GM12878 (cell line): ENCODE data around the gene TBC1D32. TPM values are rescaled to one million over a fixed set of nuclear protein-coding genes. Genes with fewer than 3 reads are reported as not detected.
A peak's percentile ranks its signal among the peaks of the same experiment; 100 is the strongest.

Experiments
- ATAC-seq: fragments of 200-7000 bp; cut with Tn5 transposase; 3 replicates; pipeline ENCODE4 v1.9.1; 2020; ENCODE audit warnings: mild to moderate bottlenecking, moderate library complexity
- Bru-seq: library from RNA; stranded (reverse); fragments of 400-500 nt; gene quantifications from one replicate; lab custom pipeline; 2021; lab: Mats Ljungman, UMichigan
- BruChase-seq, 2 experiments: library from RNA; stranded (reverse); fragments of 400-500 nt; gene quantifications; one replicate each; lab custom pipeline; 2021; lab: Mats Ljungman, UMichigan
- BruUV-seq: library from RNA; stranded (reverse); fragments of 400-500 nt; replicated peaks from 2 replicates; lab custom pipeline; 2021; lab: Mats Ljungman, UMichigan
- CTCF ChIA-PET: fragments of 300-600 bp; sonication (Branson Sonifier 250); formaldehyde crosslinking; extraction: SDS; loops from one replicate; lab custom pipeline; 2021; ENCODE audit warnings: inconsistent platforms; lab: Yijun Ruan, JAX
- POLR2A ChIA-PET: fragments of 350-600 bp; formaldehyde crosslinking; extraction: SDS; loops from one replicate; lab custom pipeline; 2021; ENCODE audit warnings: inconsistent platforms; lab: Charles Lee
- RAD21 ChIA-PET: fragments of 300-600 bp; sonication (Branson Sonifier 250); formaldehyde crosslinking; loops from one replicate; lab custom pipeline; 2023; ENCODE audit warnings: antibody characterized with exemption; ENCODE audit not compliant: unreplicated experiment; lab: Charles Lee
- SMC1A ChIA-PET: fragments of 300-600 bp; sonication (Branson Sonifier 250); formaldehyde crosslinking; loops from one replicate; lab custom pipeline; 2023; ENCODE audit not compliant: unreplicated experiment, uncharacterized antibody; lab: Charles Lee
- DNase-seq: peaks from one replicate; pipeline ENCODE4 v3.0.0-alpha.2; 2011; ENCODE audit warnings: low read depth, low spot score
- FAIRE-seq: peaks from 3 replicates; lab custom pipeline; 2011; peaks lifted over from hg19 to GRCh38; lab: Jason Lieb, UNC
- H2AFZ ChIP-seq: 2 replicates; pipeline ENCODE4 v1.6.0; 2011; ENCODE audit warnings: low read depth, low read length, control low read depth; ENCODE audit not compliant: control insufficient read depth
- H3K27ac ChIP-seq: 2 replicates; pipeline ENCODE4 v1.5.1; 2011; ENCODE audit warnings: control low read depth; ENCODE audit not compliant: control insufficient read depth, insufficient read depth
- H3K27me3 ChIP-seq, 2 experiments: replicated peaks in 1 of 2; 2 replicates each; pipeline versions ENCODE4 v1.6.0 to v1.6.1; 2011; ENCODE audit warnings: low read length in 1 of 2; ENCODE audit not compliant: control insufficient read depth in 2 of 2, insufficient read depth in 2 of 2
- H3K36me3 ChIP-seq, 2 experiments: 2 replicates each; pipeline ENCODE4 v1.5.1; 2011; ENCODE audit warnings: low read length in 1 of 2; ENCODE audit not compliant: control insufficient read depth in 2 of 2, insufficient read depth in 2 of 2
- H3K4me1 ChIP-seq: 2 replicates; pipeline ENCODE4 v1.6.1; 2011; ENCODE audit warnings: mild to moderate bottlenecking, low read length, moderate library complexity, mixed read lengths; ENCODE audit not compliant: control insufficient read depth, insufficient read depth
- H3K4me2 ChIP-seq: 2 replicates; pipeline ENCODE4 v1.6.0; 2011; ENCODE audit warnings: control low read depth; ENCODE audit not compliant: control insufficient read depth, insufficient read depth
- H3K4me3 ChIP-seq: fragments of 200-600 bp; sonication (generic); 2 replicates; pipeline ENCODE4 v1.5.1; 2016
- H3K79me2 ChIP-seq: 2 replicates; pipeline ENCODE4 v1.6.0; 2011; ENCODE audit warnings: low read length; ENCODE audit not compliant: control insufficient read depth, insufficient read depth
- H3K9ac ChIP-seq: 2 replicates; pipeline ENCODE4 v1.8.0; 2011; ENCODE audit warnings: low read length, control low read depth, mixed read lengths; ENCODE audit not compliant: control insufficient read depth, insufficient read depth
- H3K9me3 ChIP-seq: replicated peaks from 3 replicates; pipeline ENCODE4 v1.5.1; 2011; ENCODE audit warnings: mild to moderate bottlenecking, low read length; ENCODE audit not compliant: control insufficient read depth, insufficient read depth
- H4K20me1 ChIP-seq: 2 replicates; pipeline ENCODE4 v1.6.0; 2011; ENCODE audit not compliant: control insufficient read depth, insufficient read depth
- BCL3 ChIP-seq: IDR thresholded peaks from 2 replicates; pipeline ENCODE4 v1.6.1; 2011; ENCODE audit warnings: borderline replicate concordance, low read depth, mild to moderate bottlenecking, moderate library complexity, low read length; ENCODE audit not compliant: insufficient read depth, poor library complexity, severe bottlenecking
- BHLHE40 ChIP-seq, 2 experiments: fragments of 450-650 bp in 1 of 2; IDR thresholded peaks; 2 replicates each; pipeline ENCODE4 v1.6.1; 2011 to 2017; ENCODE audit warnings: low read depth in 2 of 2, borderline replicate concordance in 1 of 2, improper control_type of control experiment in 1 of 2, low read length in 1 of 2, mild to moderate bottlenecking in 1 of 2
- CHD1 ChIP-seq: IDR thresholded peaks from 2 replicates; pipeline ENCODE4 v1.6.1; 2012; ENCODE audit warnings: low read depth, low read length, improper control_type of control experiment
- E2F4 ChIP-seq: IDR thresholded peaks from 2 replicates; pipeline ENCODE4 v1.6.1; 2012; ENCODE audit warnings: low read depth, low read length, improper control_type of control experiment
- FOXM1 ChIP-seq: IDR thresholded peaks from 2 replicates; pipeline ENCODE4 v1.6.1; 2012; ENCODE audit warnings: low read depth, mild to moderate bottlenecking, inconsistent platforms, low read length, moderate library complexity
- KAT2A ChIP-seq: conservative IDR thresholded peaks from 2 replicates; pipeline ENCODE4 v1.6.1; 2011; ENCODE audit warnings: low read depth, low read length; ENCODE audit not compliant: control insufficient read depth
- POLR2A ChIP-seq: IDR thresholded peaks from 2 replicates; pipeline ENCODE4 v1.6.1; 2011; ENCODE audit warnings: low read depth, mild to moderate bottlenecking, low read length
- POLR2AphosphoS2 ChIP-seq: IDR thresholded peaks from 2 replicates; pipeline ENCODE4 v1.6.1; 2011; ENCODE audit warnings: low read depth, mild to moderate bottlenecking, low read length, improper control_type of control experiment, moderate library complexity
- RAD21 ChIP-seq: IDR thresholded peaks from 2 replicates; pipeline ENCODE4 v1.6.1; 2011; ENCODE audit warnings: mild to moderate bottlenecking, low read depth, low read length, moderate library complexity; ENCODE audit not compliant: insufficient read depth
- SIN3A ChIP-seq: IDR thresholded peaks from 2 replicates; pipeline ENCODE4 v1.6.1; 2012; ENCODE audit warnings: low read depth, low read length, improper control_type of control experiment
- ZNF274 ChIP-seq: IDR thresholded peaks from one replicate; pipeline ENCODE4 v1.8.0; 2011; ENCODE audit not compliant: insufficient read length, insufficient read depth
- WGBS: methylation state at CpG from one replicate; pipeline ENCODE4 v1.1.6; 2016; ENCODE audit warnings: low lambda C conversion rate; ENCODE audit not compliant: insufficient replicate concordance, insufficient coverage; ENCODE audit errors: missing lambda C conversion rate; 5-methylcytosine and 5-hydroxymethylcytosine counted together
- in situ Hi-C: fragments of 300-500 bp; cut with MboI; formaldehyde crosslinking; loops from 9 replicates; pipeline ENCODE4 v1.14.3; 2018; ENCODE audit warnings: mixed read lengths
- intact Hi-C: fragments of 100-400 bp; cut with micrococcal nuclease; formaldehyde crosslinking; loops from one replicate; pipeline ENCODE4 v1.14.2; 2022; ENCODE audit not compliant: unreplicated experiment
- long read RNA-seq, 2 experiments: library from polyadenylated mRNA; unstranded; transcript quantifications; one replicate each; pipeline ENCODE4 v2.0.0, GENCODE V29; 2019 to 2020
- polyA minus RNA-seq, 3 experiments: library from RNA; depleted of rRNA, polyadenylated mRNA; stranded (reverse); fragments of >200 nt; gene quantifications; 2 replicates each; pipeline ENCODE4 v1.2.3, GENCODE V29; 2011
- polyA plus RNA-seq, 11 experiments: library from polyadenylated mRNA; depleted of rRNA in 4 of 11; unstranded in 6 of 11; stranded (reverse) in 5 of 11; fragments of >200 nt; fragmentation: Nextera tagmentation in 4 of 11; fragmentation: Illumina TruSeq in 1 of 11; extraction: Ambion mirVana in 4 of 11; extraction: Trizol in 1 of 11; gene quantifications; 1 replicate in 1 of 11; 2 replicates in 10 of 11; pipeline versions ENCODE4 v1.2.1 to v1.2.3, GENCODE V29; 2011 to 2016; ENCODE audit warnings: inconsistent platforms in 2 of 11, missing spikeins in 2 of 11, low read depth in 1 of 11
- total RNA-seq, 4 experiments: library from RNA; depleted of rRNA in 3 of 4; stranded (reverse); fragments of >200 nt in 3 of 4; fragmentation: Illumina TruSeq in 1 of 4; extraction: Trizol in 1 of 4; gene quantifications; 2 replicates each; pipeline versions ENCODE4 v1.2.1 to v1.2.3, GENCODE V29; 2013 to 2021
- TF ChIP-seq, protein P1 (sequence below): IDR thresholded peaks from 2 replicates; pipeline ENCODE4 v1.6.1; 2012; ENCODE audit warnings: low read length, inconsistent platforms
- TF ChIP-seq, protein P2 (sequence below): IDR thresholded peaks from 2 replicates; pipeline ENCODE4 v1.6.1; 2011; ENCODE audit warnings: low read depth, mild to moderate bottlenecking, low read length, moderate library complexity, borderline replicate concordance; ENCODE audit errors: extremely low read depth

Gene TBC1D32
- 96.7 and 100 TPM in 2 replicates for total RNA-seq (2013; cell fraction: nucleolus; rRNA removed)
- total RNA-seq (2014; rRNA removed), result 6.7 and 9.5 TPM in 2 replicates
- total RNA-seq (2014; rRNA removed; fragmentation: Illumina TruSeq; extraction: Trizol), result 6.2 and 7.4 TPM in 2 replicates
- 4.2 and 5.7 TPM in 2 replicates for total RNA-seq (2021)
- polyA plus RNA-seq (2011; ENCODE audit: low read depth), result 1.2 TPM
- 10.2 and 19.0 TPM in 2 replicates for polyA plus RNA-seq (2011; rRNA removed)
- 2.3 and 2.9 TPM in 2 replicates for polyA plus RNA-seq (2011; cell fraction: cytosol; rRNA removed)
- polyA plus RNA-seq (2011; cell fraction: nucleus; rRNA removed), result 20.6 and 22.0 TPM in 2 replicates
- polyA plus RNA-seq (2012), result 2.8 and 3.7 TPM in 2 replicates
- 3.7 and 6.3 TPM in 2 replicates for polyA plus RNA-seq (2014; fragmentation: Illumina TruSeq; extraction: Trizol)
- polyA plus RNA-seq (2014; fragmentation: Nextera tagmentation; extraction: Ambion mirVana), result 1 to 10 TPM; 2.2 TPM
- polyA plus RNA-seq (2014; rRNA removed), result 2.1 and 3.6 TPM in 2 replicates
- 1 to 10 TPM; 4.0 to 4.9 TPM for polyA plus RNA-seq (2016; fragmentation: Nextera tagmentation; extraction: Ambion mirVana)
- 10.7 TPM in 2 replicates for polyA minus RNA-seq (2011; rRNA and poly(A)+ RNA removed)
- polyA minus RNA-seq (2011; cell fraction: cytosol; rRNA and poly(A)+ RNA removed), result 1.2 and 3.0 TPM in 2 replicates
- polyA minus RNA-seq (2011; cell fraction: nucleus; rRNA and poly(A)+ RNA removed), result 17.8 and 25.0 TPM in 2 replicates
- percentile 57 among the genes with signal in this experiment for Bru-seq, nascent RNA
- BruChase-seq, experiment 1, labeled RNA remaining after a 6-hour chase, result percentile 54 among the genes with signal in this experiment
- BruChase-seq, experiment 2, labeled RNA remaining after a 2-hour chase, result percentile 60 among the genes with signal in this experiment
- long read RNA-seq, experiment 1, partial matches to known transcripts, result 1 of 2 reads
- long read RNA-seq, experiment 1, other reads (novel, unspliced or antisense), result 1 of 2 reads
- long read RNA-seq, experiment 2, partial matches to known transcripts, result 2 of 4 reads
- long read RNA-seq, experiment 2, other reads (novel, unspliced or antisense), result 2 of 4 reads

GRCh38 chr6:121334299-121335086 is at the start of gene TBC1D32:
Gene TBC1D32, minus strand, starts transcription at chr6:121334480. Its CDS starts 50 bp downstream, at chr6:121334430.
- Histone ChIP-seq H3K4me3 (peak within 1 kb of the TSS; percentile 83), H3K36me3 (no peaks in the 10 kb centered on the region), H3K79me2 (no peaks in the 10 kb centered on the region; the same call in 1 of the 2 replicates), H3K27me3 (no peaks in the 10 kb centered on the region), H3K4me2 (peak within 1 kb of the TSS; percentile 91), H4K20me1 (no peaks in the 10 kb centered on the region), H3K4me1 (no peaks in the 10 kb centered on the region), H3K9ac (peak within 1 kb of the TSS; percentile 79), H3K27ac (peak within 1 kb of the TSS; percentile 93), H3K9me3 (no peaks in the 10 kb centered on the region), H2AFZ (peak within 1 kb of the TSS; percentile 100)
- peak; percentile 88 for FAIRE-seq
- under 1% methylated on average over 52 of the region's 52 CpGs for WGBS
- ChIA-PET POLR2A (interaction anchor here (0.6 to 1.4 kb wide), 3 partner anchors 14 to 285 kb away, joined by 3 to 7 read pairs (median 6); no protein-coding TSS in a partner anchor), CTCF (interaction anchor here (0.7 to 1.2 kb wide), 3 partner anchors 14 to 16 kb away, joined by 3 to 4 read pairs (median 3); no protein-coding TSS in a partner anchor), SMC1A (interaction anchor here (1.0 to 2.5 kb wide), 6 partner anchors 11 to 23 kb away, joined by 3 to 11 read pairs (median 4); no protein-coding TSS in a partner anchor), RAD21 (no interaction called here)
- BruUV-seq, result TSS peak; percentile 99
- intact Hi-C loops (loop anchor here (10.0 kb wide), 1 partner anchor 390 kb away; no protein-coding TSS in a partner anchor), in situ Hi-C loops (loop anchor here (25.0 kb wide), 1 partner anchor 1128 kb away; the partner anchor contains the start of gene SERINC1)
- peak; percentile 96 for ATAC-seq
- peak; percentile 73 for DNase-seq
- no peak for TF ChIP-seq ZNF274
- peak; percentile 34; the same call in 1 of the 2 replicates for TF ChIP-seq POLR2AphosphoS2
- TF ChIP-seq FOXM1, result no peak
- no peak for TF ChIP-seq KAT2A
- no peak for TF ChIP-seq E2F4
- TF ChIP-seq, protein P1, sequence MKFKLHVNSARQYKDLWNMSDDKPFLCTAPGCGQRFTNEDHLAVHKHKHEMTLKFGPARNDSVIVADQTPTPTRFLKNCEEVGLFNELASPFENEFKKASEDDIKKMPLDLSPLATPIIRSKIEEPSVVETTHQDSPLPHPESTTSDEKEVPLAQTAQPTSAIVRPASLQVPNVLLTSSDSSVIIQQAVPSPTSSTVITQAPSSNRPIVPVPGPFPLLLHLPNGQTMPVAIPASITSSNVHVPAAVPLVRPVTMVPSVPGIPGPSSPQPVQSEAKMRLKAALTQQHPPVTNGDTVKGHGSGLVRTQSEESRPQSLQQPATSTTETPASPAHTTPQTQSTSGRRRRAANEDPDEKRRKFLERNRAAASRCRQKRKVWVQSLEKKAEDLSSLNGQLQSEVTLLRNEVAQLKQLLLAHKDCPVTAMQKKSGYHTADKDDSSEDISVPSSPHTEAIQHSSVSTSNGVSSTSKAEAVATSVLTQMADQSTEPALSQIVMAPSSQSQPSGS, result no peak
- TF ChIP-seq RAD21, result no peak
- TF ChIP-seq CHD1, result no peak
- TF ChIP-seq BHLHE40 (IDR thresholded peaks at IDR 0.05; ENCODE audit: borderline replicate concordance in 1 of 2, low read depth in 2 of 2, low read length in 1 of 2), result peak; percentile 18 to 81; a peak in 3 of 4 replicates
- no peak for TF ChIP-seq BCL3
- TF ChIP-seq SIN3A, result no peak
- TF ChIP-seq POLR2A, result peak; percentile 87
- TF ChIP-seq, protein P2, sequence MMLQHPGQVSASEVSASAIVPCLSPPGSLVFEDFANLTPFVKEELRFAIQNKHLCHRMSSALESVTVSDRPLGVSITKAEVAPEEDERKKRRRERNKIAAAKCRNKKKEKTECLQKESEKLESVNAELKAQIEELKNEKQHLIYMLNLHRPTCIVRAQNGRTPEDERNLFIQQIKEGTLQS, result no peak
